T-cell (primary cell): ENCODE data around the gene SEZ6L. TPM values are rescaled to one million over a fixed set of nuclear protein-coding genes. Genes with fewer than 3 reads are reported as not detected.

Experiments used
- ATAC-seq, 4 experiments: fragments of 200-7000 bp in 3 of 4; fragments of 150-1000 bp in 1 of 4; cut with Tn5 transposase; replicated peaks in 1 of 4; 1 replicate in 3 of 4; 2 replicates in 1 of 4; pipeline ENCODE4 v1.10.0; 2021; ENCODE audit warnings: moderate library complexity in 3 of 4, mild to moderate bottlenecking in 2 of 4, moderate number of reproducible peaks in 1 of 4
- CTCF ChIA-PET, 2 donors: fragments of 300-600 bp; sonication (Branson Sonifier 250); formaldehyde crosslinking; loops; one replicate each; lab custom pipeline; 2022; ENCODE audit warnings: antibody characterized with exemption in 2 of 2; lab: Charles Lee
- POLR2A ChIA-PET, 2 donors: fragments of 300-600 bp; sonication (Branson Sonifier 250); formaldehyde crosslinking; loops; one replicate each; lab custom pipeline; 2022; ENCODE audit warnings: antibody characterized with exemption in 2 of 2; lab: Charles Lee
- DNase-seq, 35 experiments: peaks; one replicate each; pipeline versions ENCODE4 v3.0.0 to v3.0.0-alpha.2; 2013 to 2023
- H3K27ac ChIP-seq: one replicate; pipeline ENCODE4 v1.5.1; 2013; ENCODE audit warnings: low read length
- H3K27me3 ChIP-seq, 2 experiments: replicated peaks in 1 of 2; 1 replicate in 1 of 2; 2 replicates in 1 of 2; pipeline versions ENCODE4 v1.6.1 to v1.7.0; 2013; ENCODE audit warnings: low read length in 1 of 2, mixed read lengths in 1 of 2; ENCODE audit not compliant: control insufficient read depth in 2 of 2, insufficient read depth in 2 of 2; ENCODE audit errors: extremely low read depth in 1 of 2
- H3K36me3 ChIP-seq, 2 donors: 1 replicate in 1 of 2; 2 replicates in 1 of 2; pipeline versions ENCODE4 v1.6.1 to v1.7.0; 2013; ENCODE audit warnings: low read length in 1 of 2; ENCODE audit not compliant: control insufficient read depth in 2 of 2, insufficient read depth in 1 of 2; ENCODE audit errors: extremely low read depth in 1 of 2
- H3K4me1 ChIP-seq, 2 experiments: 1 replicate in 1 of 2; 2 replicates in 1 of 2; pipeline versions ENCODE4 v1.6.1 to v1.7.0; 2013; ENCODE audit warnings: low read length in 2 of 2, mixed read lengths in 1 of 2; ENCODE audit not compliant: insufficient read depth in 2 of 2, control insufficient read depth in 1 of 2; ENCODE audit errors: extremely low read depth in 1 of 2
- H3K4me3 ChIP-seq, 2 donors: 1 replicate in 1 of 2; 2 replicates in 1 of 2; pipeline versions ENCODE4 v1.5.1 to v1.7.0; 2013; ENCODE audit warnings: mild to moderate bottlenecking in 2 of 2, low read length in 1 of 2, moderate library complexity in 1 of 2; ENCODE audit not compliant: control insufficient read depth in 1 of 2; ENCODE audit errors: extremely low read depth in 1 of 2
- H3K9me3 ChIP-seq: 2 replicates; pipeline ENCODE4 v1.7.0; 2013
- H3K27ac Mint-ChIP-seq, 2 donors: one replicate each; pipeline ENCODE4 v1.8.0; 2020 to 2021; ENCODE audit warnings: mild to moderate bottlenecking in 2 of 2, mixed read lengths in 2 of 2
- H3K27me3 Mint-ChIP-seq, 2 donors: one replicate each; pipeline ENCODE4 v1.8.0; 2021 to 2022; ENCODE audit warnings: mixed read lengths in 2 of 2
- H3K36me3 Mint-ChIP-seq: one replicate; pipeline ENCODE4 v1.8.0; 2021; ENCODE audit warnings: mixed read lengths
- H3K4me1 Mint-ChIP-seq, 3 donors: one replicate each; pipeline ENCODE4 v1.8.0; 2020 to 2022; ENCODE audit warnings: mixed read lengths in 3 of 3, mild to moderate bottlenecking in 1 of 3
- H3K4me3 Mint-ChIP-seq, 3 donors: one replicate each; pipeline ENCODE4 v1.8.0; 2020 to 2022; ENCODE audit warnings: mild to moderate bottlenecking in 3 of 3, mixed read lengths in 3 of 3, moderate library complexity in 3 of 3
- H3K9me3 Mint-ChIP-seq, 3 donors: one replicate each; pipeline ENCODE4 v1.8.0; 2020 to 2022; ENCODE audit warnings: mixed read lengths in 3 of 3
- WGBS: methylation state at CpG from one replicate; pipeline ENCODE4 v1.1.5; 2013; ENCODE audit warnings: missing lambda C conversion rate; ENCODE audit not compliant: insufficient coverage; 5-methylcytosine and 5-hydroxymethylcytosine counted together
- total RNA-seq, 35 experiments: library from RNA in 6 of 35; stranded (reverse) in 6 of 35; fragments of 120-200 nt in 1 of 35; gene quantifications; one replicate each; pipeline versions ENCODE4 v1.2.1 to v1.2.4 and lab custom pipeline; 2013 to 2026

Gene SEZ6L
- total RNA-seq, 5 donors from 2014 or later (not counting 1 experiment from before 2014, with no cell fraction given), result not detected

GRCh38 chr22:26362471-26362870, 193.2 kb downstream of the SEZ6L start:
- Histone ChIP-seq H3K36me3 (no peaks in the 10 kb centered on the region), H3K9me3 (no peaks in the 10 kb centered on the region), H3K27me3 (peaks cover 0 to 27% of the 10 kb centered on the region in 2 experiments), H3K4me1 (peaks cover 3 to 6% of the 10 kb centered on the region in 2 experiments), H3K27ac (no peak overlapping the region), H3K4me3 (no peak overlapping the region)
- no peak for DNase-seq
- no peaks in the 10 kb centered on the region for H3K9me3 Mint-ChIP-seq
- peaks cover 6 to 9% (median 6%) of the 10 kb centered on the region in 3 donors for H3K4me1 Mint-ChIP-seq
- H3K27ac Mint-ChIP-seq, result no peak overlapping the region
- H3K27me3 Mint-ChIP-seq, result peaks cover 9 to 14% of the 10 kb centered on the region in 2 donors
- CTCF ChIA-PET, result interaction anchor here in 1 of 2 donors (1.2 kb wide), 1 partner anchor 20 kb away, joined by 5 read pairs; no protein-coding TSS in a partner anchor
- POLR2A ChIA-PET, result no interaction called here
- no peak for ATAC-seq
- H3K4me3 Mint-ChIP-seq, result no peak overlapping the region
- WGBS, result 78% methylated on average over 3 of the region's 3 CpGs
- no peaks in the 10 kb centered on the region for H3K36me3 Mint-ChIP-seq

- POLR2A ChIA-PET, result no interaction called here
- no peak overlapping the region for H3K27ac ChIP-seq
- no peaks in the 10 kb centered on the region for H3K9me3 ChIP-seq
- DNase-seq, result peak in 34 of 35 experiments; percentile 5 to 78 (median 36)
- Mint-ChIP-seq H3K27ac (no peak overlapping the region), H3K4me1 (peaks cover 7 to 13% (median 8%) of the 10 kb centered on the region in 3 donors), H3K27me3 (peaks cover 9 to 20% of the 10 kb centered on the region in 2 donors), H3K9me3 (no peaks in the 10 kb centered on the region), H3K36me3 (no peaks in the 10 kb centered on the region), H3K4me3 (no peak overlapping the region)
- CTCF ChIA-PET, result interaction anchor here (0.6 to 1.7 kb wide), 8 partner anchors 41 to 1529 kb away, joined by 3 to 8 read pairs (median 5); partner anchors contain the start of genes HPS4 (in 1 of the 2) and SRRD (in 1 of the 2)
- peaks cover 3 to 6% of the 10 kb centered on the region in 2 experiments for H3K4me1 ChIP-seq
- no peak overlapping the region for H3K4me3 ChIP-seq
- WGBS, result 38% methylated on average over 5 of the region's 12 CpGs
- H3K36me3 ChIP-seq, result no peaks in the 10 kb centered on the region
- H3K27me3 ChIP-seq, result peaks cover 0 to 28% of the 10 kb centered on the region in 2 experiments
- ATAC-seq, result peak; percentile 59 to 84 (median 76)
Observed at GRCh38 chr22:26364066-26365015, 195.1 kb downstream of the SEZ6L start.

DNA sequence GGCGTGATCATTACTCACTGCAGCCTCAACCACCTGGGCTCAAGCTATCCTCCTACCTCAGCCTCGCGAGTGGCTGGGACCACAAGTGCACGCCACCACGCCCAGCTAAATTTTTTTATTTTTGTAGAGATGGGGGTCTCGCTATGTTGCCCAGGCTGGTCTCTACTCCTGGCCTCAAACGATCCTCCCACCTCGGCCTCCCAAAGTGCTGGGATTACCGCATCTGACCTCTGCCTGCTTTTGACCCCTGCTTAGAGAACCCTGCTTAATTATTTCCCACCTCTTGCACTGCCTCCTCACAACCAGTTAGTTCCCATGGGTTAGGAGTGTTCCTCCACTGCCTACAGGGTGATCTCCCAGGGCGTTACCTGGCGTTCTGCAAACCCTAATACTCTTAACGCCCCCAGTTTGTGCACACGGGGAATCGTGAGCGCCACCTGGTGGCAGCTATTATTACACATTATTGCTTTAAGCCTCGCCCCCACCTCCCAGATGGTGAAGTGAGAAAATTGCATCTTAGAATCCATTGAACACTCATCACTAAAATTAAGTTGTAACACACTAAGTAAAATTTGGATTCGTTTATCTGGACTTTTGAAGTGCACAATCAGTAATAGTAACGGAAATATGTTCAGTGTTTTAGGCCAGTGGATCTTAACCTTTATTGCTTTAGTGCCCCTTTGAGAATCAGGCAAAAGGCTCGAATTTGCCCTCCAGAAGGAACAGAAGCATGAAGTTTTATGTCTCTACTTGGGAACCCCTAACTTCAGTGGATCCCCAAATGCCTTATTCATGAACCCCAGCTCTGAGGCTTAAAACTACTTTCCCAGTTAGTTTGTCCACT, 198.4 kb downstream of the SEZ6L start:
- peaks cover 0 to 19% of the 10 kb centered on the region in 2 experiments for H3K27me3 ChIP-seq
- Mint-ChIP-seq H3K4me1 (peaks cover 1 to 6% (median 2%) of the 10 kb centered on the region in 3 donors), H3K9me3 (no peaks in the 10 kb centered on the region), H3K27me3 (peaks cover 15 to 22% of the 10 kb centered on the region in 2 donors), H3K27ac (no peak overlapping the region), H3K36me3 (no peaks in the 10 kb centered on the region), H3K4me3 (no peak overlapping the region)
- ATAC-seq (peak; percentile 64 to 77 (median 68)), DNase-seq (peak; percentile 5 to 83 (median 50))
- H3K4me1 ChIP-seq, result no peaks in the 10 kb centered on the region
- 20% methylated on average over 4 of the region's 19 CpGs for WGBS
- POLR2A ChIA-PET, result interaction anchor here in 1 of 2 donors (0.6 kb wide), 1 partner anchor 21 kb away, joined by 5 read pairs; no protein-coding TSS in a partner anchor
- no peak overlapping the region for H3K27ac ChIP-seq
- no peak overlapping the region for H3K4me3 ChIP-seq
- H3K9me3 ChIP-seq, result no peaks in the 10 kb centered on the region
- no peaks in the 10 kb centered on the region for H3K36me3 ChIP-seq
- CTCF ChIA-PET, result interaction anchor here (0.5 to 1.7 kb wide), 3 partner anchors 48 to 939 kb away, joined by 3 to 4 read pairs (median 4); no protein-coding TSS in a partner anchor

DNA sequence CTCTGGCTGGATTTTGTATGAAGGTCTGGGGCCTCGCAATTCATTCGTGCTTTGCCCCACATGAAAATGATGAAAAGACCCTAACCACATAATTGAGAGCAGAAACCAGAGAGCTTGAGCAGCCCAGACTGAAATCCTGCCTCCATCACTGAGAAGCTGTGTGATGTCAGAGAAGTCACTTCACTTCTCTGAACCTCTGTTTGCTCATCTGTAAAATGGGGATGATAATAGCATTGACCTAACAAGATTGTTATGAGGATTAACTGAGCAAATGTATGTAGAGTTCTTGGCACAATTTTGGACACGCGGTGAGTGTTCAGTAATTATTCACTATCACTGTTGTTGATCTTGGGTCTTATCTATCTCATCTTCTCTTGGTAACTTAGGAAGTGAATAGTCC, 203.6 kb downstream of the SEZ6L start:
- peaks cover 0 to 32% of the 10 kb centered on the region in 2 experiments for H3K27me3 ChIP-seq
- no peak overlapping the region for H3K4me3 Mint-ChIP-seq
- ChIA-PET CTCF (no interaction called here), POLR2A (no interaction called here)
- H3K4me1 Mint-ChIP-seq, result peaks cover 6 to 7% (median 7%) of the 10 kb centered on the region in 3 donors
- no peak for DNase-seq
- H3K4me3 ChIP-seq, result no peak overlapping the region
- H3K27me3 Mint-ChIP-seq, result peaks cover 37 to 55% of the 10 kb centered on the region in 2 donors
- H3K27ac Mint-ChIP-seq, result no peak overlapping the region
- WGBS, result no CpG with 5 or more reads among the region's 4 CpGs
- H3K9me3 ChIP-seq, result no peaks in the 10 kb centered on the region
- H3K4me1 ChIP-seq, result peaks cover 0 to 3% of the 10 kb centered on the region in 2 experiments
- H3K36me3 ChIP-seq, result no peaks in the 10 kb centered on the region
- no peaks in the 10 kb centered on the region for H3K36me3 Mint-ChIP-seq
- H3K9me3 Mint-ChIP-seq, result no peaks in the 10 kb centered on the region
- no peak overlapping the region for H3K27ac ChIP-seq
- ATAC-seq, result no peak

DNA sequence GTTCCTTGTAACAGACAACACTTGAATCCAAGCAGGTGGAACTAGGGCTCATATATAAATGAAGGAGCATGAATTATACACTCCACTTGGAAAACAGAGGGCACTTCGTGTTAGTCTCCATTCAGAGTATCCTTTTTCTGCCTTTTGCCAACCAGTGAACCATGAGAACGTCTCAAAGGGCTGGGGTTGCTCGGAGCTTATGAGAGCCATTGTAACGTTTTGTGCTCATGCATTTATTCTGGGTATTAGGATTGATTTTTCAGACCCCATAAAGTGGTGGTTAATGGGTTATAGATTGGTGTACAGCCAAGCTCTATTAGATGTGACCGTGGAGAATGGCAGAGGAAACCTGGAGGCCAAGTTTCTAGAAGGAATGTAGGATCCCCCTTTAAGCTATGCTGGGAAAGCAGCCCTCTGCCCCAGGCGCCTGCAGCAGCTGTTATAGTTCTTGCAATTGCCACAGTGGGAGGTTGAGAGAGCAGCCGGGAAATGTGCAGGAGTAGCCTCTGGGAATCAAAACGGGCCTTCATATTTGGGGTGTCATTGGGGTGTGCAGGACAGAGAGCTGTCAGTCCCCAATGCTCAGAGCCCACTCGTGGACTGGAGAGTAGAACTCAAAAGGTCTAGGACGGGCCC, 205.2 kb downstream of the SEZ6L start:
- H3K9me3 Mint-ChIP-seq, result peaks cover 0 to 6% (median 3%) of the 10 kb centered on the region in 3 donors
- H3K27me3 ChIP-seq, result peaks cover 0 to 39% of the 10 kb centered on the region in 2 experiments
- POLR2A ChIA-PET, result interaction anchor here in 1 of 2 donors (0.6 kb wide), 1 partner anchor 431 kb away, joined by 3 read pairs; no protein-coding TSS in a partner anchor
- H3K4me1 ChIP-seq, result peaks cover 0 to 3% of the 10 kb centered on the region in 2 experiments
- 60% methylated on average over 10 of the region's 10 CpGs for WGBS
- H3K36me3 ChIP-seq, result no peaks in the 10 kb centered on the region
- no peak overlapping the region for H3K27ac Mint-ChIP-seq
- H3K36me3 Mint-ChIP-seq, result no peaks in the 10 kb centered on the region
- no peak for DNase-seq
- peaks cover 42 to 54% of the 10 kb centered on the region in 2 donors for H3K27me3 Mint-ChIP-seq
- CTCF ChIA-PET, result interaction anchor here in 1 of 2 donors (0.6 kb wide), 1 partner anchor 102 kb away, joined by 3 read pairs; no protein-coding TSS in a partner anchor
- H3K9me3 ChIP-seq, result no peaks in the 10 kb centered on the region
- H3K27ac ChIP-seq, result no peak overlapping the region
- ATAC-seq, result no peak
- peaks cover 6 to 7% (median 7%) of the 10 kb centered on the region in 3 donors for H3K4me1 Mint-ChIP-seq
- H3K4me3 ChIP-seq, result no peak overlapping the region
- no peak overlapping the region for H3K4me3 Mint-ChIP-seq
